ENCODE results near the gene FARP1.
A peak's percentile ranks its signal among the peaks of the same experiment; 100 is the strongest.

FARP1 gene

GRCh38 chr13:98272549-98272948 lies 129.7 kb downstream of the FARP1 start:
- ChIA-PET POLR2A (no interaction called here), CTCF (interaction anchor here (1.0 kb wide), 1 partner anchor 94 kb away, joined by 3 read pairs; no protein-coding TSS in a partner anchor)
- TF ChIP-seq ZBTB17 (tag by site-specific recombination; IDR thresholded peaks at IDR 0.05) (peak; percentile 60), YY1 (tag by site-specific recombination; IDR thresholded peaks at IDR 0.05) (no peak), HOXA7 (CRISPR knock-in tag; IDR thresholded peaks at IDR 0.05; ENCODE audit: borderline replicate concordance) (no peak), ZNF292 (tag by site-specific recombination; IDR thresholded peaks at IDR 0.05; ENCODE audit: borderline replicate concordance, low read depth) (no peak), ZNF629 (tag by site-specific recombination; IDR thresholded peaks at IDR 0.05) (no peak), ZNF776 (tag by site-specific recombination; IDR thresholded peaks at IDR 0.05; ENCODE audit: borderline replicate concordance) (no peak)
- H3K36me3 ChIP-seq (ENCODE audit: control insufficient read depth in 2 of 2, insufficient read depth in 1 of 2, low read length in 2 of 2) = no peaks in the 10 kb centered on the region
- no peak overlapping the region for H3K4me3 ChIP-seq (ENCODE audit: low read depth, low read length)
- no peaks in the 10 kb centered on the region for H3K9me3 ChIP-seq (ENCODE audit: control insufficient read depth, insufficient read depth, low read depth, low read length)
- H3K4me1 ChIP-seq (ENCODE audit: control insufficient read depth, insufficient read depth, low read length) = peaks cover 24% of the 10 kb centered on the region
- no peak overlapping the region for H3K27ac ChIP-seq (ENCODE audit: extremely low read depth, low read depth, low read length)

GRCh38 chr13:98273067-98273823 lies 130.4 kb downstream of the FARP1 start:
- ChIA-PET CTCF (interaction anchor here (1.0 kb wide), 1 partner anchor 93 kb away, joined by 3 read pairs; no protein-coding TSS in a partner anchor), POLR2A (no interaction called here)
- H3K4me3 ChIP-seq (ENCODE audit: low read depth, low read length) = no peak overlapping the region
- H3K36me3 ChIP-seq (ENCODE audit: control insufficient read depth in 2 of 2, insufficient read depth in 1 of 2, low read length in 2 of 2) = no peaks in the 10 kb centered on the region
- TF ChIP-seq WT1 (tag by site-specific recombination; IDR thresholded peaks at IDR 0.05) (0 out of 2 replicates have a peak, but pooled peaks have one; percentile 34), ZNF155 (tag by site-specific recombination; IDR thresholded peaks at IDR 0.05) (no peak)
- H3K4me1 ChIP-seq (ENCODE audit: control insufficient read depth, insufficient read depth, low read length) = peaks cover 24% of the 10 kb centered on the region
- H3K27ac ChIP-seq (ENCODE audit: extremely low read depth, low read depth, low read length) = no peak overlapping the region
- no peaks in the 10 kb centered on the region for H3K9me3 ChIP-seq (ENCODE audit: control insufficient read depth, insufficient read depth, low read depth, low read length)

GRCh38 chr13:98273824-98274742 lies 131.2 kb downstream of the FARP1 start:
- Histone ChIP-seq H3K9me3 (ENCODE audit: control insufficient read depth, insufficient read depth, low read depth, low read length) (no peaks in the 10 kb centered on the region), H3K27ac (ENCODE audit: extremely low read depth, low read depth, low read length) (no peak overlapping the region), H3K4me3 (ENCODE audit: low read depth, low read length) (no peak overlapping the region), H3K4me1 (ENCODE audit: control insufficient read depth, insufficient read depth, low read length) (peaks cover 24% of the 10 kb centered on the region), H3K36me3 (ENCODE audit: control insufficient read depth in 2 of 2, insufficient read depth in 1 of 2, low read length in 2 of 2) (no peaks in the 10 kb centered on the region)
- ChIA-PET POLR2A (interaction anchor here (0.7 kb wide), 1 partner anchor 13 kb away, joined by 3 read pairs; no protein-coding TSS in a partner anchor), CTCF (interaction anchor here (0.6 to 0.7 kb wide), 2 partner anchors 11 to 161 kb away, joined by 3 to 4 read pairs; no protein-coding TSS in a partner anchor)
- TF ChIP-seq ZNF37A (tag by site-specific recombination; IDR thresholded peaks at IDR 0.05) (no peak), ZNF354C (tag by site-specific recombination; IDR thresholded peaks at IDR 0.05; ENCODE audit: borderline replicate concordance, low read depth) (no peak), FEZF1 (tag by site-specific recombination; IDR thresholded peaks at IDR 0.05) (peak; percentile 25; the same call in 1 of the 2 replicates), ZNF175 (tag by site-specific recombination; IDR thresholded peaks at IDR 0.05) (no peak), PRDM4 (tag by site-specific recombination; IDR thresholded peaks at IDR 0.05) (0 out of 2 replicates have a peak, but pooled peaks have one; percentile 28), SP7 (tag by site-specific recombination; IDR thresholded peaks at IDR 0.05) (peak; percentile 71), PRDM6 (tag by site-specific recombination; IDR thresholded peaks at IDR 0.05) (peak; percentile 70), PRDM1 (tag by site-specific recombination; IDR thresholded peaks at IDR 0.05) (peak; percentile 60), CTCF (tag by site-specific recombination; IDR thresholded peaks at IDR 0.05) (no peak), SP3 (tag by site-specific recombination; IDR thresholded peaks at IDR 0.05) (no peak), ZNF24 (tag by site-specific recombination; IDR thresholded peaks at IDR 0.05) (no peak)
